HCT116 (cell line): ENCODE results near the gene SLC25A13. TPM values are rescaled to one million over a fixed set of nuclear protein-coding genes. Genes with fewer than 3 reads are reported as not detected.

ENCODE experiments used
- ATAC-seq: fragments of 200-7000 bp; cut with Tn5 transposase; 2 replicates; pipeline ENCODE4 v1.9.1; 2020; ENCODE audit warnings: mild to moderate bottlenecking, moderate library complexity
- BruUV-seq: library from RNA; stranded (reverse); fragments of 400-500 nt; replicated peaks from 2 replicates; lab custom pipeline; 2021; lab: Mats Ljungman, UMichigan
- CTCF ChIA-PET: fragments of 300-600 bp; sonication (Branson Sonifier 250); formaldehyde crosslinking; loops from one replicate; lab custom pipeline; 2021; ENCODE audit warnings: antibody characterized with exemption; lab: Charles Lee
- POLR2A ChIA-PET: fragments of 300-600, 350-600 bp; sonication (Branson Sonifier 250); formaldehyde crosslinking; loops from one replicate; lab custom pipeline; 2021; ENCODE audit warnings: antibody characterized with exemption; lab: Charles Lee
- RAD21 ChIA-PET, 2 experiments: fragments of 300-600 bp; sonication (Branson Sonifier 250); formaldehyde crosslinking; loops; one replicate each; lab custom pipeline; 2023; ENCODE audit warnings: low total read pairs in 2 of 2; ENCODE audit not compliant: uncharacterized antibody in 2 of 2, unreplicated experiment in 2 of 2, low non-redundant PET in 1 of 2; lab: Charles Lee
- DNase-seq: peaks from one replicate; pipeline ENCODE4 v3.0.0-alpha.2; 2010; ENCODE audit warnings: low read depth, low spot score
- H2AFZ ChIP-seq: fragments of 200-600 bp; shearing (Covaris generic), sonication (generic); 2 replicates; pipeline ENCODE4 v1.6.1; 2017; ENCODE audit warnings: low read depth, mixed run types, mixed read lengths, antibody characterized with exemption, low read length; ENCODE audit not compliant: poor library complexity, severe bottlenecking
- H3K27ac ChIP-seq: 2 replicates; pipeline ENCODE4 v1.5.1; 2012; ENCODE audit warnings: low read depth, low read length
- H3K27me3 ChIP-seq: fragments of 200-600 bp; sonication (generic); 2 replicates; pipeline ENCODE4 v1.6.1; 2016; ENCODE audit warnings: mixed run types, low read length, mixed read lengths; ENCODE audit not compliant: insufficient read depth
- H3K36me3 ChIP-seq, 2 experiments: fragments of 200-500 bp in 1 of 2; fragments of 200-600 bp in 1 of 2; sonication (Bioruptor generic) in 1 of 2; sonication (generic) in 1 of 2; 2 replicates each; pipeline versions ENCODE4 v1.5.1 to v1.6.1; 2014 to 2016; ENCODE audit warnings: low read length in 2 of 2, inconsistent platforms in 1 of 2, mixed read lengths in 1 of 2, mixed run types in 1 of 2; ENCODE audit not compliant: insufficient read depth in 2 of 2, control insufficient read depth in 1 of 2
- H3K4me1 ChIP-seq, 2 experiments: fragments of 200-600 bp in 1 of 2; sonication (generic) in 1 of 2; 2 replicates each; pipeline versions ENCODE4 v1.5.1 to v1.6.1; 2012 to 2017; ENCODE audit warnings: low read length in 2 of 2, inconsistent platforms in 1 of 2, mild to moderate bottlenecking in 1 of 2, mixed read lengths in 1 of 2, mixed run types in 1 of 2, moderate library complexity in 1 of 2; ENCODE audit not compliant: insufficient read depth in 2 of 2, control insufficient read depth in 1 of 2
- H3K4me2 ChIP-seq: fragments of 200-600 bp; sonication (generic); 2 replicates; pipeline ENCODE4 v1.6.1; 2017; ENCODE audit warnings: mixed run types, low read length, mixed read lengths
- H3K4me3 ChIP-seq, 2 experiments: fragments of 200-600 bp in 1 of 2; sonication (generic) in 1 of 2; replicated peaks in 1 of 2; 2 replicates each; pipeline ENCODE4 v1.5.1; 2011 to 2016; ENCODE audit warnings: low read length in 2 of 2, control low read depth in 1 of 2, low read depth in 1 of 2, mild to moderate bottlenecking in 1 of 2, mixed read lengths in 1 of 2, mixed run types in 1 of 2
- H3K79me2 ChIP-seq: fragments of 200-600 bp; sonication (generic); 2 replicates; pipeline ENCODE4 v1.6.1; 2017; ENCODE audit warnings: mild to moderate bottlenecking, mixed run types, low read length, moderate library complexity, mixed read lengths; ENCODE audit not compliant: insufficient read depth
- H3K9ac ChIP-seq: fragments of 200-600 bp; sonication (generic); 2 replicates; pipeline ENCODE4 v1.6.1; 2016; ENCODE audit warnings: low read length, mixed read lengths
- H3K9me2 ChIP-seq: fragments of 200-600 bp; sonication (generic), shearing (Covaris generic); 2 replicates; pipeline ENCODE4 v1.6.1; 2017; ENCODE audit warnings: mixed run types, mild to moderate bottlenecking, moderate library complexity; ENCODE audit not compliant: insufficient read depth
- H3K9me3 ChIP-seq, 2 experiments: fragments of 200-500 bp in 1 of 2; fragments of 200-600 bp in 1 of 2; sonication (Bioruptor generic) in 1 of 2; sonication (generic) in 1 of 2; 2 replicates each; pipeline ENCODE4 v1.6.1; 2014 to 2017; ENCODE audit warnings: low read length in 2 of 2, mixed read lengths in 2 of 2, inconsistent platforms in 1 of 2, low read depth in 1 of 2, mild to moderate bottlenecking in 1 of 2, mixed run types in 1 of 2, moderate library complexity in 1 of 2; ENCODE audit not compliant: control insufficient read depth in 1 of 2, insufficient read depth in 1 of 2
- H4K20me1 ChIP-seq: fragments of 200-600 bp; sonication (generic), shearing (Covaris generic); 2 replicates; pipeline ENCODE4 v1.6.1; 2017; ENCODE audit warnings: mixed run types, mild to moderate bottlenecking, moderate library complexity; ENCODE audit not compliant: insufficient read depth
- CTCF ChIP-seq, 3 experiments: fragments of 200-600 bp in 1 of 3; sonication (generic) in 1 of 3; IDR thresholded peaks in 2 of 3; conservative IDR thresholded peaks in 1 of 3; 2 replicates each; pipeline ENCODE4 v1.5.1; 2012 to 2017; ENCODE audit warnings: low read depth in 2 of 3, low read length in 2 of 3, antibody characterized with exemption in 1 of 3, borderline replicate concordance in 1 of 3, control low read depth in 1 of 3, mild to moderate bottlenecking in 1 of 3, mixed read lengths in 1 of 3, mixed run types in 1 of 3, moderate library complexity in 1 of 3; ENCODE audit not compliant: insufficient read depth in 1 of 3
- JUND ChIP-seq: IDR thresholded peaks from 2 replicates; pipeline ENCODE4 v1.6.1; 2012
- POLR2A ChIP-seq: IDR thresholded peaks from 2 replicates; pipeline ENCODE4 v1.7.0; 2011; ENCODE audit warnings: borderline replicate concordance; ENCODE audit not compliant: insufficient read depth, insufficient read length; ENCODE audit errors: extremely low read depth
- REST ChIP-seq: IDR thresholded peaks from 2 replicates; pipeline ENCODE4 v1.6.1; 2012; ENCODE audit warnings: low read depth
- SRF ChIP-seq: IDR thresholded peaks from 2 replicates; pipeline ENCODE4 v1.6.1; 2012; ENCODE audit warnings: low read depth
- TCF7L2 ChIP-seq: IDR thresholded peaks from 2 replicates; pipeline ENCODE4 v1.7.0; 2011; ENCODE audit warnings: borderline replicate concordance, inconsistent platforms; ENCODE audit not compliant: insufficient read depth, insufficient read length; ENCODE audit errors: extremely low read depth
- YY1 ChIP-seq: IDR thresholded peaks from 2 replicates; pipeline ENCODE4 v1.6.1; 2011; ENCODE audit warnings: low read length, low read depth, moderate library complexity, mild to moderate bottlenecking; ENCODE audit not compliant: insufficient replicate concordance; ENCODE audit errors: extremely low read depth
- ZBTB33 ChIP-seq: IDR thresholded peaks from 2 replicates; pipeline ENCODE4 v1.6.1; 2011; ENCODE audit warnings: mild to moderate bottlenecking, low read length, moderate library complexity; ENCODE audit not compliant: insufficient replicate concordance; ENCODE audit errors: extremely low read depth
- ZFX ChIP-seq: fragments of 450-650 bp; IDR thresholded peaks from 2 replicates; pipeline ENCODE4 v1.6.1; 2017
- ZNF274 ChIP-seq: fragments of 200-500 bp; sonication (Bioruptor generic); IDR thresholded peaks from 2 replicates; pipeline ENCODE4 v1.6.1; 2014; ENCODE audit warnings: mild to moderate bottlenecking, low read depth, low read length, inconsistent platforms
- intact Hi-C: fragments of 100-400 bp; cut with micrococcal nuclease; formaldehyde crosslinking; loops from 2 replicates; pipeline ENCODE4 v1.10.0; 2022
- total RNA-seq: library from RNA; stranded (reverse); gene quantifications from one replicate; pipeline ENCODE4 v1.2.1, GENCODE V29; 2021; ENCODE audit not compliant: unreplicated experiment

Gene SLC25A13
- total RNA-seq, 1 experiment from 2014 or later: 19.3 TPM

GRCh38 chr7:96122746-96123145 is 199.2 kb downstream of the SLC25A13 start:
- H3K27ac ChIP-seq: no peak overlapping the region
- H3K36me3 ChIP-seq: no peaks in the 10 kb centered on the region
- H3K9me2 ChIP-seq: no peaks in the 10 kb centered on the region
- H3K4me3 ChIP-seq: no peak overlapping the region
- no peaks in the 10 kb centered on the region for H3K27me3 ChIP-seq
- H3K4me2 ChIP-seq: no peak overlapping the region
- no peak overlapping the region for H2AFZ ChIP-seq
- H3K79me2 ChIP-seq: no peaks in the 10 kb centered on the region
- ChIA-PET POLR2A (no interaction called here), RAD21 (no interaction called here), CTCF (no interaction called here)
- H3K9me3 ChIP-seq: no peaks in the 10 kb centered on the region
- H4K20me1 ChIP-seq: no peaks in the 10 kb centered on the region
- DNase-seq (no peak), ATAC-seq (no peak)
- intact Hi-C loops: no loop called here
- no peaks in the 10 kb centered on the region for H3K4me1 ChIP-seq
- TF ChIP-seq SRF (no peak), ZBTB33 (no peak), ZNF274 (no peak), JUND (no peak), TCF7L2 (no peak), CTCF (IDR thresholded peaks at IDR 0.05 in 2 of 3, conservative IDR thresholded peaks at IDR 0.05 in 1 of 3; ENCODE audit: borderline replicate concordance in 1 of 3, insufficient read depth in 1 of 3, low read depth in 2 of 3, low read length in 2 of 3) (no peak), ZFX (no peak), POLR2A (no peak), REST (no peak), YY1 (no peak)
- no TSS peak for BruUV-seq
- H3K9ac ChIP-seq: no peak overlapping the region
